CD4-positive, alpha-beta T cell treated with Interleukin-12 subunit alpha and Interleukin-12 subunit beta, for 1 hour (primary cell): ENCODE data around the gene GALNT16.

Experiments used
- DNase-seq: peaks from one replicate; pipeline ENCODE4 v3.0.0-alpha.2; 2020

The GALNT16 gene

GRCh38 chr14:69318901-69319475, 59.0 kb downstream of the GALNT16 start:
- no peak for DNase-seq

DNA sequence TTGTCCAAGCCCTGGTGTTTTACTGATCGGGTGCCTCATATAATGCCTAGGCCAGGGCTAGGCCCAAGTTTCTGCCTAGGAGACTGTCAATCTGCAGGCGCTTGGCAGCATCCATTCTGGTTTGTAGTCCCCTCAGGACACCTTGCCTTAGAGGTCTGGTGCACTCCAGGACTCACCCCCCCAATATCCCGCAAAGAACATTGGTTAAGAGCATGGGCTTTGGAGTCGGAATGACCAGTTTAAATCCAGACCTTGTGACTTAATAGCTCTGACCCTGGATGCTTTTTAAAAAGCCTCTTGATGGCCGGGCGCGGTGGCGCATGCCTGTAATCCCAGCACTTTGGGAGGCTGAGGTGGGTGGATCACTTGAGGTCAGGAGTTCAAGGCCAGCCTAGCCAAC, 60.0 kb downstream of the GALNT16 start:
- DNase-seq: no peak

DNA sequence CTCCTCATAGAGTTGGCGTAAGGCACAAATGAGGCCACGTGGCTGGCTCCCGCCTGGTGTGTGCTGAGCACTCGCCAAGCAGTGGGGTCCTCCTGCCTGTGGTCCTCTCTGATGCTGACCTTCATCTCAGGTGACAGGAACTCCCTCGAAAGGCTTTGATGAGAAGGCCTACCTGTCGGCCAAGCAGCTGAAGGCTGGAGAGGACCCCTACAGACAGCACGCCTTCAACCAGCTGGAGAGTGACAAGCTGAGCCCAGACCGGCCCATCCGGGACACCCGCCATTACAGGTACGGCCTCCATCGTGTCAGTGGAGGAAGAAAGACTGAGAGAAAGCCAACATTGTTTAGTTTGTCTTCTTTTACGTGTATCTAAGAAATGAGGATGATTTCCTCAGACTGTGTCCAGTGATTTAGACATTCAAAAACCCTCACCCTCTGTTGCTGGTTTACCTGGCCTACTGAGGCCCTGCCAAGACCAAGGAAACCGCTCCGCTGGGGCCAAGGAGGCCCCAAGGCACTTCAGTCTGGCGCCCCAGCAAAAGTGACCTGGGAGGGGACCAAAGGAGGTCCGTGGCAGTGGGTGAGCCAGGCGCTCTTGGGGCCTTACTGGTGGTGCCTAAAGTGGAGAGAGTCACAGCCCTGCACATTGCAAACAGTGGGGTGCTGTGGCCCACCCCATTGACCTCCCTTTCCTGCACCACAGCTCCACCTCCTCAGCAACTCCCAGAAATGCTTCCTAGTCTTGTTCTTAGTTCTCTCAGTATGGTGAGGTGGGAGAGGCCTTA, 60.8 kb downstream of the GALNT16 start:
- DNase-seq: no peak

DNA sequence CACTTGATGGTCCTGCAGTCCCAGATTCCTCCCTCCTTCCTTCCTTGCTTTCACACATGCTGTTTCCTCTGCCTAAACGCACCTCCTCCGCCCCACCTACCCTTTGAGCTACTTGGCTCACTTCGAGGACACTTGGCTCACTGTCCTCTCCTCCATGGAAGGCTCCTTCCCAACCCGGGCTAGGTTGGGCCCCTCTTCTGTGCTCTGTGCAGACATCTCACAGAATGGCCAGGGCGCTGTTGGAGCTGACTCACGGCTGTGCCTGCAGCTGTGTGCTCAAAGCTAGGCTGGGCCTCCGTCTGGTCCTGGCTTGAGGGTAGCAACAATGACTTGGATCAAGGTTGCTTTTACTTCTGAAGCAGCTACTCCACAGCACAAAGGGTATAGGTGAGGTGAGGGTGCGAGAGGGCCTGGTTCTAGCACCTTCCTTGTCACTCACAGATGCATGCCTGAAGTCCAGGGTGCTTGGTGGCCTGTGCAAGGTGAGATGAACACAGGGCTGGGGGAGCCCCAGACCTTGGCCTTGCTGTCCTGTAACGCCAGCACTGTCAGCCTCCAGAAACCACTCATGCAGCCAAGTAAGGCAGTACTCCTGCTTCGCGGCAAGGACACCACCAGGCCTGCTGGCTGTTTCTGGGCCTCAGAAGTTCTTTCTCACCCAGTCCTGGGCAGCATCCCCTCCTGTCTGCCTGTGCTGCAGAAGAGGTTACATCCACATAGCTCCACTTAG, 61.8 kb downstream of the GALNT16 start:
- DNase-seq: no peak

DNA sequence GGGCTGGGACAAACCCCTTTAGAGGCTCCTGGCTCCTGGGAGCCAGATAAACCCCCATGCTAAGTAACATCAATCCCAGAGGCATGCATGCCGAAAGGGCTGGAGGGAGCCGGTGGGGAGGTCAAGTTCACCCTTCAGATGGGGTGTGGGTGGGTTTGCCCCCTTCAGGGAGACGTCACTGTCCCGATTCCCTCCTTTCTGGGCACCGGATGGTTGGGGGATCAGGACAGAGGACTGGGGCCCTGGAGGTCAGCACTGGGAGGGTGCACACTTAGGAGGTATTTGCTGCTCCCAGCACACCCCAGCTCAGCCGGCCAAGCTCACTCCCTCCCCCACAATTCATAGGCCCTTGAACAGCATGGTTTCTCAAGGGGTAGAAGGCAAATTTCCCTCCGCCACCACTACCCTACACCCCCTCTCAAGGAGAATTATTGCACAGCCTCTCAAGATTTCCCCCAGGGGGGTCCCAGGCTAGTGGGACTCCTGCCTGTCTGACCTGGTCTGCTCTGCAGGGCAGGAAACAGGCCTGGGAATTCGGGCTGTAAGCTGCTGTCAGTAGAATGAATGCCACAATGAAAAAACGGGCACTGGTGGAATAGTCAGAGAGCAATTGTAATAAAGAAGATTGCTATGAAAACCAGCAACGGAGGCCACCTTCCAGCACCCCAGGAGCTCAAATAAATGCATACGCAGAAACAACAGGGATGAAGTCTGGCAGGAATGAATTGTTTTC, 63.5 kb downstream of the GALNT16 start:
- DNase-seq: no peak

GRCh38 chr14:69323999-69324282, 64.0 kb downstream of the GALNT16 start:
- no peak for DNase-seq

GRCh38 chr14:69324341-69324931, 64.5 kb downstream of the GALNT16 start:
- DNase-seq: no peak

GRCh38 chr14:69325086-69325485, 65.1 kb downstream of the GALNT16 start:
- DNase-seq: no peak

GRCh38 chr14:69325646-69326265, 65.8 kb downstream of the GALNT16 start:
- no peak for DNase-seq

DNA sequence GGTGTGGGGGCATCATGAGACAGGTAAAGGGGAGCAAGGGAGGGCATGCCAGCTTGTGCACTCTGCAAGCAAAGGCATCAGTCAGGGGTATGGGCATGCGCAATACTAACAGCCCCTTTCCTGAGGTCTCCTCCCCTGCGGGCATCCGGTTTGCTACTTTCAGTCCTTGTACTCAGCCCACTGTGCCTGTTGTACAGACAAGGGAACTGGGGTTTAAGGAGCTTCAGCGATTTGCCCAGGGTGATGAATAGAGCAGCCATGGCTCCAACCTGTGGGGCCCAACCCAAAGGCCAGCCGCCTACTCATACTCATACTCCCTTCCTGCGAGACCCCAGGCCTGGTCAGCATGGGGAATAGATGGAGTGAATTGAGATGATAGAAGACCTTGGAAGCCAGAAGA, 66.7 kb downstream of the GALNT16 start:
- DNase-seq: no peak

DNA sequence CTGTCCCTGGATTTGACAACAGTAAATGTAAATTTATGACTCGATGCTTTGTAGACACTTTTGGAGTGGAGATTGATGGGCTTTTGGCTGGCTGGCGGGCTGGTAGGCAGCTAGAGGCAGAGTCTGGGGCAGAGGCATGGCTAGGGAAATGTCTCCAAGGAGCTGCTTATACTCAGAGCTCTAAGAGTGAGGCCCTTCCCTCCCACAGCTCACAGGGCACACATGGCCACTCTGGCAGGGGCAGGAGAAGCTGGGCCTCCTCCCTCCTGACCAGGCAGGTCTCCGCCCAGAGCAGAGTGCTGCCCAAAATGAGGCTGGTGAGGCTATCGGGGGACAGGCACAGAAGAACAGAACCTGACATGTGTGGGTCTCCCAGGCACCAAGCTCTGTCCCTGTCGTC, 67.5 kb downstream of the GALNT16 start:
- DNase-seq: no peak

DNA sequence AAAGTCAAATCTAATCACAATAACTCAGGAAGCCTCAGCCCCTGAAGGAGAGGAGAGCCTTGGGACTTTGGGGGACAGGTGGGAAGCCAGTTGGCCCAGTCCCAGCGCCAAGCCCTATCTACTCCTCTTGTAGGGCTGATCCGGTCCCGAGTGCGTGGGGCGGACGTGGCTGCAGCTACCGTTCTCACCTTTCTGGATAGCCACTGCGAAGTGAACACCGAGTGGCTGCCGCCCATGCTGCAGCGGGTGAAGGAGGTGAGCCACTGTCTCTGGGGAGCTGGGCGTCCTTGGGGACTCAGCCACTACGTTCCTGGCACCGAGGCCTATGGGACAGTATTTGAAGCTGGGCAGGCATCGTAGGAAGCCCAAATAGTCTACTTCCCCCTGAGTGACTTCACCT, 68.4 kb downstream of the GALNT16 start:
- no peak for DNase-seq

GRCh38 chr14:69328765-69329164, 68.8 kb downstream of the GALNT16 start:
- no peak for DNase-seq

GRCh38 chr14:69331206-69331605, 71.2 kb downstream of the GALNT16 start:
- DNase-seq: no peak

- no peak for DNase-seq
Measured at GRCh38 chr14:69332782-69333395, 72.9 kb downstream of the GALNT16 start.

DNA sequence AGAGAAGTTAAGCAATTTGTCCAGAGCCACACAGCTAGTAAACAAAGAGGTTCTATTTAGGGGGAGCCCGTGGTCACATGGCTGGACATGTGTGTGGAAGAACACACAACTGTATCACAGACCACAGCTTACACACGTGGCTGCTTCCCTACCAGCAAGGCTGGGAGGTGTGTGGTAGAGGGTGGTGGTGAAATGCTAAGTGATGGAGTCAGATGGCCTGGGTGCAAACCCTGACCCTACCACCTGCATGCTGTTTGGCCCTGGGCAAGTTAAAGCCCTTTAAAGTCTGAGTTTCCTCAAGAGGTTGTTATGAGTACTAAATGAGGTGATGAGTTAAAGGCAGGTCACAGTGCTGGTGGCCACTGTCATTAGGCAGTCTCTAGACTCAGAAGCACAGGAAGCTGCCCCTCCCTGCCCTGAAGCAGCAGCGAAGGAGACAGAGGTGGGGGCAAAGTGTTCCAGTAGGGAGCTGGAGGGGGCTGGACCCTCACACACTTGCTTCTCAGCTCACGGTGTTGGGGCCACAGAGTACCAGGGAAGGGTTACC, 73.9 kb downstream of the GALNT16 start:
- DNase-seq: no peak

DNA sequence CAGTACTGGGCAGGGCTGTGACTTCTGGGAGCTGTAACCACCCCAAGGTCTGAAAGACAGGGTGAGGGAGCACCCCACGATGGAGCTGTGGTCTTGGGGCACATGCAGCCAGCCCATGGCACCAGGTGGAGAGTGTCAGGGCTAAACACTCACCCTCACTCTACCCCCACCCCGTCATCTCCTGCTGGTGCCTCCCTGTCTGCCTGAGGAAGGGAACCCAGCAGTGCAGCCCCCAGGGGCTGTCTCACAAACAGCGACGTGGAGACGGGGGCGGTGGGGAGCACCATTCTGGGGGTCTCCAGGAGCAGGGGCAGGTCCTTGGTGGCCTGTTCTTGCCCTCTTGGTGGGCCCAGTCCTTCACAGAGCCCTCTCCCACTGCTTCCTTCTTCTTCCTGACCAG, 74.6 kb downstream of the GALNT16 start:
- DNase-seq: no peak

DNA sequence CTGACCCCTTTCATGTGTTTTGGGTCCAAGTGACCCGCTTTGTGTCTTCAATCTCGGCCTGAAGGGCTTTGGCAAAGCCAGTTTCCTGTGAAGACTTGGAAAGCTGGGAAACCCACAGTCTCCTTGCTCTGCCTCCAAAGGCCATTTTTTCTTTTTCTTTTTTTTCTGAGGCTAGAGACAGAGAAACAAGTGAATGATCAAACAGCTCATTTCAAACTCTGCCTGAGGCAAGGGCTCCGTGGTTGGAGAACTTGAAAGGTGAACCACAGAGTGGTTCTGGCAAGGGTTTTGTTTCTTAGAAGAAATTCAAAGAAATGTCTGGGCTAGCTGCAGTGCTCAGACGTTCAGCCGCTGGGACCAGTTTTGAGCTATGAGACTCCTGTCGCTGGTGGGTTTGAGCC, 75.4 kb downstream of the GALNT16 start:
- no peak for DNase-seq

DNA sequence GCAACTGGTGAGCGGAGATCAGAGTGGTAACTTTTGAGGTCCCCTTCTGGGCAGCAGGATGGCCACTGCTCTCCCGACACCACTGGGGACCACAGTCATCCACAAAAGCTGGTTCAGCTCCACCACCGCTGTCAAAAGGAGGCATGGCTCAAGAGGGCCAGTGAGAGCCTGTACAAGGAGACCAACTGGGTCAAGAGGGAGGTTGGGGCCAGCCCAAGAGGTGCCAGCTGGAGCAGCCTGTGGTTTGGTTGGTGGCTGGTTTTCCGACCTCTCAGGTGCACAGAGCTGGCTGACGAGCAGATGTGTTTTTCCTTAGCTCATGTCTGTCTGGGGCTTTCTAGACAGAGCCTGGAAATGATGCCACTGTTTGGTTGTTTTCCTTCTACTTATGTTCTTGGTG, 78.0 kb downstream of the GALNT16 start:
- DNase-seq: no peak

- DNase-seq: no peak
Measured at GRCh38 chr14:69339426-69339825, 79.5 kb downstream of the GALNT16 start.

- no peak for DNase-seq
Measured at GRCh38 chr14:69342928-69343525, 83.1 kb downstream of the GALNT16 start.

DNA sequence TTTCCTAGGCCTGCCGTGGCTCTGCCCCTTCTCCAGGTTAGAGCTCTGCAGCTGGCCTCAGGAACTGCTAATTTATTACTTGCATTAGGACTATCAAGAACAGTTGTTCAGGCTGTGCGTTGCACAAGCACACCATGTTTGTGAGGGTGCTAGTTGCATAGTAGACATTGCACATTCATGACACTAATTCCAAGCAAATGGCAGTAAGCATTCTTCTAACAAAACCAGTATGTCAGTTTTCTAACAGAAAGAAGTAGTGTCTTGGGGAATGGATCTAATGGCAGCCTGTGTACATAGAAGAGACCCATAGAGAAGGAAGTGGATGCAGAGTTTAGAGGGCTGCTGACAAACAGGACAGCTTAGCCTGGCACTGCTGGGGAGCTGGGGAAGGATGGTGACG, 84.2 kb downstream of the GALNT16 start:
- DNase-seq: no peak
